Measurements from ENCODE around the gene CA10. TPM values are rescaled to one million over a fixed set of nuclear protein-coding genes. Genes with fewer than 3 reads are reported as not detected.

CA10 gene
- polyA plus RNA-seq, 4 donors, result 8.4 to 17.2 (median 10.2) TPM

- DNase-seq (ENCODE audit: low read depth in 4 of 4, low spot score in 2 of 4), result no peak
Measured at GRCh38 chr17:51793686-51794085, 364.8 kb downstream of the CA10 start.

GRCh38 chr17:51778842-51779241 lies 379.7 kb downstream of the CA10 start:
- DNase-seq (ENCODE audit: low read depth in 4 of 4, low spot score in 2 of 4), result no peak

- DNase-seq (ENCODE audit: low read depth in 4 of 4, low spot score in 2 of 4), result no peak
Measured at GRCh38 chr17:51770027-51770759, 388.3 kb downstream of the CA10 start.

- no peak for DNase-seq (ENCODE audit: low read depth in 4 of 4, low spot score in 2 of 4)
Measured at GRCh38 chr17:51769231-51769630, 389.3 kb downstream of the CA10 start.

- DNase-seq (ENCODE audit: low read depth in 4 of 4, low spot score in 2 of 4), result no peak
Measured at GRCh38 chr17:51768706-51769105, 389.8 kb downstream of the CA10 start.

- DNase-seq (ENCODE audit: low read depth in 4 of 4, low spot score in 2 of 4), result no peak
Measured at GRCh38 chr17:51767287-51767686, 391.2 kb downstream of the CA10 start.

GRCh38 chr17:51765282-51766135 lies 393.0 kb downstream of the CA10 start:
- DNase-seq (ENCODE audit: low read depth in 4 of 4, low spot score in 2 of 4), result no peak

GRCh38 chr17:51764387-51764971 lies 394.0 kb downstream of the CA10 start:
- DNase-seq (ENCODE audit: low read depth in 4 of 4, low spot score in 2 of 4), result peak; percentile 17 to 48 (median 36)

GRCh38 chr17:51763058-51763457 lies 395.5 kb downstream of the CA10 start:
- no peak for DNase-seq (ENCODE audit: low read depth in 4 of 4, low spot score in 2 of 4)

- no peak for DNase-seq (ENCODE audit: low read depth in 4 of 4, low spot score in 2 of 4)
Measured at GRCh38 chr17:51761105-51761504, 397.4 kb downstream of the CA10 start.

GRCh38 chr17:51759260-51759659 lies 399.3 kb downstream of the CA10 start:
- no peak for DNase-seq (ENCODE audit: low read depth in 4 of 4, low spot score in 2 of 4)

- no peak for DNase-seq (ENCODE audit: low read depth in 4 of 4, low spot score in 2 of 4)
Measured at GRCh38 chr17:51751072-51751471, 407.4 kb downstream of the CA10 start.

GRCh38 chr17:51748749-51749604 lies 409.5 kb downstream of the CA10 start:
- DNase-seq (ENCODE audit: low read depth in 4 of 4, low spot score in 2 of 4), result no peak

GRCh38 chr17:51746421-51746820 lies 412.1 kb downstream of the CA10 start:
- no peak for DNase-seq (ENCODE audit: low read depth in 4 of 4, low spot score in 2 of 4)

- no peak for DNase-seq (ENCODE audit: low read depth in 4 of 4, low spot score in 2 of 4)
Measured at GRCh38 chr17:51745993-51746392, 412.5 kb downstream of the CA10 start.

- DNase-seq (ENCODE audit: low read depth in 4 of 4, low spot score in 2 of 4), result no peak
Measured at GRCh38 chr17:51743477-51743876, 415.0 kb downstream of the CA10 start.

GRCh38 chr17:51742571-51742970 lies 415.9 kb downstream of the CA10 start:
- DNase-seq (ENCODE audit: low read depth in 4 of 4, low spot score in 2 of 4), result no peak

GRCh38 chr17:51741458-51741857 lies 417.1 kb downstream of the CA10 start:
- DNase-seq (ENCODE audit: low read depth in 4 of 4, low spot score in 2 of 4), result no peak

GRCh38 chr17:51740531-51740930 lies 418.0 kb downstream of the CA10 start:
- DNase-seq (ENCODE audit: low read depth in 4 of 4, low spot score in 2 of 4), result no peak

GRCh38 chr17:51739245-51739886 lies 419.1 kb downstream of the CA10 start:
- no peak for DNase-seq (ENCODE audit: low read depth in 4 of 4, low spot score in 2 of 4)

All from left renal cortex interstitium (tissue), 4 donors.